Uterus (tissue), 2 donors: ENCODE measurements around the gene TMEM164.

ENCODE experiments used
- POLR2A ChIP-seq, 2 donors: fragments of 450-650 bp; IDR thresholded peaks; one replicate each; pipeline ENCODE4 v1.6.1; 2016; ENCODE audit warnings: antibody characterized with exemption in 2 of 2, mild to moderate bottlenecking in 1 of 2, moderate library complexity in 1 of 2
- TF ChIP-seq, protein P1 (sequence below), 4 experiments: fragments of 200-600 bp in 2 of 4; fragments of 450-650 bp in 2 of 4; sonication (generic) in 2 of 4; IDR thresholded peaks; one replicate each; pipeline ENCODE4 v1.5.1; 2016 to 2019; ENCODE audit warnings: antibody characterized with exemption in 4 of 4, mild to moderate bottlenecking in 2 of 4, moderate library complexity in 1 of 4

GRCh38 chrX:110036162-110037033 is 33.5 kb downstream of the TMEM164 start:
- no peak for TF ChIP-seq POLR2A (IDR thresholded peaks at IDR 0.05)
- TF ChIP-seq, protein P1, sequence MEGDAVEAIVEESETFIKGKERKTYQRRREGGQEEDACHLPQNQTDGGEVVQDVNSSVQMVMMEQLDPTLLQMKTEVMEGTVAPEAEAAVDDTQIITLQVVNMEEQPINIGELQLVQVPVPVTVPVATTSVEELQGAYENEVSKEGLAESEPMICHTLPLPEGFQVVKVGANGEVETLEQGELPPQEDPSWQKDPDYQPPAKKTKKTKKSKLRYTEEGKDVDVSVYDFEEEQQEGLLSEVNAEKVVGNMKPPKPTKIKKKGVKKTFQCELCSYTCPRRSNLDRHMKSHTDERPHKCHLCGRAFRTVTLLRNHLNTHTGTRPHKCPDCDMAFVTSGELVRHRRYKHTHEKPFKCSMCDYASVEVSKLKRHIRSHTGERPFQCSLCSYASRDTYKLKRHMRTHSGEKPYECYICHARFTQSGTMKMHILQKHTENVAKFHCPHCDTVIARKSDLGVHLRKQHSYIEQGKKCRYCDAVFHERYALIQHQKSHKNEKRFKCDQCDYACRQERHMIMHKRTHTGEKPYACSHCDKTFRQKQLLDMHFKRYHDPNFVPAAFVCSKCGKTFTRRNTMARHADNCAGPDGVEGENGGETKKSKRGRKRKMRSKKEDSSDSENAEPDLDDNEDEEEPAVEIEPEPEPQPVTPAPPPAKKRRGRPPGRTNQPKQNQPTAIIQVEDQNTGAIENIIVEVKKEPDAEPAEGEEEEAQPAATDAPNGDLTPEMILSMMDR (IDR thresholded peaks at IDR 0.05): no peak
